Measurements from ENCODE around the gene BHLHE23.
A peak's percentile ranks its signal among the peaks of the same experiment; 100 is the strongest.

BHLHE23 gene

GRCh38 chr20:62987114-62987513, 19.6 kb downstream of the BHLHE23 start:
- no peak for DNase-seq

GRCh38 chr20:62986257-62986800, 20.4 kb downstream of the BHLHE23 start:
- no peak for DNase-seq

DNA sequence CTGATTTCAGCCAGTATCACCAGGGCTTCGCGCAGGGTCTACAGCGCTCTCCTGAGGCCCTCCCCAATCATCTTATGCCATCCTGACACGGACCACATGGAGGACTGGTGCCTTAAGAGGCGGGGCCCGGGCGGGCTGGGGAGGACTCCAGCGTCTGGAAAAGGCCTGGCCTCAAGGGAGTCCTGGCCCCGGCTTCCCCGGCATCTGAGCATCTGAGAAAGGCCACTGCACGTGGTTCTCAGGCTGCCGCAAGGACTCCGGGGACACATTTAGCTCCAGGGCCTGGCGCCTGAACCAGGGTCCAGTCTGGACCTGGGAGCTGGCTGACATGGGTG, 21.4 kb downstream of the BHLHE23 start:
- DNase-seq = no peak

DNA sequence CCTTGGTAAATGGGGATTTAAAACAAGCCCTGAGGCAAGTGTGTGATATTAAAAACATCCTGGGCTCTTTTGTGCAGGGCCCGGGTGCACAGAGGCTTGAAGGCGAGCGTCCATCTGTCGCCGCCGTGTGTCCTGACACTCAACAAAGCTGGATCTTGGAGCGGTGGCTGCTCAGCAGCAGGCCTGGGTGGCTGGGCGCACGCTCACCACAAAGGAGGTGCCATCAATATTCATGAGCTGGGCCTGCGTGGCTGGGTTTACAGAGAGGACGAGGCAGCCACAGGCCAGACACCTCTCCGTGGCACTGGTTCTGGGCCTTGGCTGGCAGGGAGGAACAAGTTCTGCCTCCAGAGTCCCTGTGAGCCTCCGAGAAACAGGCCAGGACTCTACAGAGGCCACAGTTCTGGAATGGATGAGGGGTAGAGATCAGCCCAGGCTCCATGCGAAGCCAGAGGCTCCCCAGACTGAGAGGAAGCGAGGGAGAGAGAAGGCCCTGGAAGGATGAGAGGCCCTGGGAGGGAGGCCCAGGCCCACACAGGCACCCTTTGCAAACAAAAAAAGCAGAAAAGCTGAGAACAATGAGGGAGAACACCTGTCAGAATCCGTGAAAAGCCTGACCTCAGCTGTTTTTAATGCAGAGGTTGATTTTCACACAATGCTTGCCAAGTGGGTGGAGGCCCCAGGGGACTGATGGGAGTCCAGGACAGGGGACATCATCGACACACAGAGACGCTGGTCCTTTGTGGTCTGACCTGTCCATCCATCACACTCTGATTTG, 21.9 kb downstream of the BHLHE23 start:
- no peak for DNase-seq

DNA sequence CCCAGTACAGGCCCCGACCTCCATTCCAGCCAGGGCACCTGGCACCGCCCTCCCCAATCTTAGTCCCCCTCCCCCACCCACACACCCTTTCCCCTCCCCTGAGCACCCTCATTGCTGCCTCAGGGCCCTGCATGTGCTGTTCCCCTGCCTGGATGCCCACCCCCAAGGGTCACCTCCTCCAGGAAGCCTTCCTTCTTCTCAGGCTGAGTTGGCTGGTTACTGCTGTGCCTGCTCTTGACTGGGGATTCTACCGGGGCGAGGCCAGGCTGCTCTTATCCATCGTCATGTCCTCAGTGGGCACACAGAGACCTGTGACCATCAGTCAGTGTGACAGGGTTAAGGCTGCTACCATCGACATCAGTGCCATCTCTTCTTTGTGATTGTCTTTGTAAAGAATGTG, 23.6 kb downstream of the BHLHE23 start:
- no peak for DNase-seq

DNA sequence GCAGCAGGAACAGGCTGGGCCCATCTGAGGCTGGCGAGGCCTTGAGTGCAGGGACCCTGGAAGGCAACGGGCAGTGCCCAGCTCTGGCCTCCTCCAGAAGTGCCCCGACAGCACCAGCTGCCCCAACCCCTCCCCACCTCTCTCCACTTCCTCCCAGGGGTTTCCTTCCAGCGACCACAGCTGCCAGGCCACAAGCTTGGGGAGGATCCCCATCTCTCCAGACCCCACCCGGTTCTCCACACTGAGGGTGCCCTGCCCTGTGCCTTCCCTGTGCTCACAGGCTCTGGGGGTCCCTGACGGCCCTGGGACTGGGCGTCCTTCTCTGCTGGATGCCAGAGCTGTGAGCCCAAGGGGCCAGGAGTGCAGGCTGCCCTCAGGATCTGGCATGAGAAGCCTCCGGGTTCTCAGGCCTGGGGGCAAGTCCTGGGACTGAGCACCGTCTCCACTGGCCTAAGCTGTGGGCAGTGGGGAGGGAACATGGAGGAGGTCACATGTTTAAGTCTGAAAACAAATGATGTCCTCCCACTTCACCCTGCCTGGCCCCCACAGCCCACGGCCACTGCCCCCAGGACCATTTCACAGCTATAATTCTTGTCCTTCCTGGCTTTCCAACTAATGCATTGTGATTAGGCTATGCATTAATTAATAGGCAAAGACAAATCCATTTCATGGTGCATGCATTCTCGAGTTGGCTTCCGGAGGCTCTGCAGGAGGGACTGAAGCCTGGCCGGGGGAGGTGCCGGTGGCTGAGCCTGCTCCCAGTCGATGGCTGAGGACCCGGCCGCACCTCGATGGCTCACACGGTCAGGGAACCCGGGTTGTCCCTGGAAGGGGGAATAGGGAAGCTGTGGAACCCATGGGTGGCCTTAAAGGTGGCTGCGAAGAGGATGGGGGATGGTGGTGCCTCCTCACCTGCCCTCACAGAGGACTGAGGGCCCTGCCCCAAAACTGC, 24.4 kb downstream of the BHLHE23 start:
- no peak for DNase-seq

- no peak for DNase-seq
Measured at GRCh38 chr20:62980970-62981369, 25.8 kb downstream of the BHLHE23 start.

DNA sequence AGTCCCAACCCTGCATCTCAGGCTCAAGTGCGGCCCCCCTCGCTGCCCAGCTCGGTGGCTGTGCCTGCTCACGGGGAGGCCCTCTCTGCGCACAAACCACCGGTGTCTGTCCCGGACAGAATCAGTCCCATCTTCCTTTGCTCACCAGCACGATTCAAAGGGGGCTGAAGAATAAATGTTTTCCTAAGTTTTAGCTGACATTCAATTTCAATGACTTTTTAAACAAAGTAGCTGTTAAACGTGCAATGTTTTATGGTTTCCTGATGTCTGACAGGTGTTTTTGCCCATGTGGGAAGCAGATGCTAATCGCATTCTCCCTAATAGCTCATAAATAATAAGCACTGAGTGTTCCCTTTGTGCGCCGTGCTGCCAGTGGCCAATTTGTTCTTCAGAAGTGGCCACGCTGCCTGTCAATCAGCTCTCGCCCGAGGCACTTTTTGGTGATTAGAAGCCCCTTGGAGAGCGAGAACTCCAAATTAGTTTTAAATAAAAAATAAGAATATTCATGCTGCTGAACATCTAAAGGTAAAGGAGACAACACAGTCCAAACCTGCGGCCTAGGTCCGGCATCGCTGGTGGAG, 26.3 kb downstream of the BHLHE23 start:
- DNase-seq = no peak

DNA sequence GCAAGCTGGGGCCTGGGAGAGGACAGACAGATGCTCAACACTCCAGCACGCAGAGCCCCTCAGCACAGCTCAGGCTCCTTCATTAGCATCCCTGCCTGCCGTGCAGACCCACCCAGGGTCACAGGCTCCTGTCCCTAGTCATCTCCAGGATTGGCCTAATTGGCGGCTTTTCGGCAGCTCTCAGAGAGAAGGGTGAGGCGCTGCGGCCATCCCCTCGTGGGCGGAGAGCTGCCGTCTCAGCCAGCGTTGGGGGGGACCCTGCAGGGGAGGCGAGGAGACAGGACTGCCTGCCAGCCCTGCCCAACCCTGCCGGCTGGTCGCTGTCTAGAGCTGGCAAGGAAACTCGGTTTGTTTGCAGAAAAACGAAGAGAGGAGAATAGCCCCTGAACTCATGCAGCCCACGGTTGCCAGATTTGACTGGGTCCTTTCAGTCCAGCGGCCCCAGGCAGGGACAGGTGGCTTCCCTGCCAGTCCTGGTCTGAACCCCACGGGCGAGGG, 26.8 kb downstream of the BHLHE23 start:
- no peak for DNase-seq

GRCh38 chr20:62979310-62979709, 27.5 kb downstream of the BHLHE23 start:
- no peak for DNase-seq

GRCh38 chr20:62978561-62978943, 28.2 kb downstream of the BHLHE23 start:
- no peak for DNase-seq

DNA sequence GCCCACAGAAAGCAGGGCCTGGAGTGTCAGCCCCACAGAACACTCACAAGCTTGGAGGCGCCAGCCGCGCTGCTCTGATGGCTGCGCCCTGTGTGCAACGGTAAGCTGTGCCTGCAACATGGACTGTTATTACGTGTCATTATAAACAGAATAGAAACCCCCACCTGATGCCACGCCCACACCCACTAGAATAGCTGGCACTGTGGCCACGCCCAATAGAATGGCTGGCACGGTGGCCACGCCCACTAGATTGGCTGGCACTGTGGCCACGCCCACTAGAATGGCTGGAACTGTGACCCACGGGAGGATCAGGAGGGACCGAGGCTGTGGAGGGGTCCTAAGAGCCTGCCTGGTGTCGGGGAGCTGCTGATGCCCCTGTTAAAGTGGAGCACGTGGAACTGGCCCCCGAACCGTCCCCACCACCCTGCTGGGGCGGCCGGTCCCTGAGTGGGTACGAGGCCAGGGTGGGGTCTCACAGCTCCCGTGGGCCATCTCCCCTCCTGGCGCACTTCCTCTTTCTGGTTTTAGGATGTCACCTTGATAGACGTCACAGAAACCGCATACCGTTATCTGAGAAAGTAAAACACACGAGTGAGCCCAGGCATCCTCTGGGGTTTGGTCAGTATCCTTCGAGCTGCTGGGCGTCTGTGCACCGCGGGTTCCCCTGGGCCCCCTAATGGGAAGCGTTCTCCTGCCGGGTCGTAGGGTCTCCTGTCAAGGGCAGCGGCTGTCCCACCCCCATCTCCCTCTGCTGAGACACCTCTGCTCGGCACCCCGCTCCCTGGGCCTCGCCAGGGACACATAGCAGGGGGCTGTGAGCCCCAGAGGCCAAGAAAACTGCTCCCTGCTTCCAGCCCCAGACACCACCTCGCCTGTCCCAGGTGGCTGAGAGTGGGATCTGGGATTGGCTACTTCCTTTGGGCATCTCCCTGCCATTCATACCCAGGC, 28.9 kb downstream of the BHLHE23 start:
- DNase-seq = no peak

DNA sequence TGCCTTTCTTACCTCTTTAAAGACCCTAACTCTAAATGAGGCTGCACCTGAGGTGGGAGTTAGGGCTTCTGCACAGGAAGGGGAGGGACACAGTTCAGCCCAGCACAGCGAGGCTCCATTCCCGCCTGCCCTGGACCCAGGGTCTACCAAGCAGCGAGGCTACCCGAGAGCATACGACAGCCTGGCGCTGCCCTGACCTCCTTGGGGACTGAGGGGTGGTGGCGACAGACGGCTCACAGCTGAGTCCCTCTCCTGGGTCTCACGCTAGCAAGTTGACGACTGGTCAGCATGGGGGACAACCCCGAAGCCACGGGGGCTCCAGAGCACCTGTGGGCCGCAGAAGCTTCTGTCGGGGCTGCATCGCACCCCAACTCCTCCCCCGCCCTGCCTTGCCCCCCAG, 29.9 kb downstream of the BHLHE23 start:
- DNase-seq = no peak

- DNase-seq = no peak
Measured at GRCh38 chr20:62975812-62976508, 30.8 kb downstream of the BHLHE23 start.

DNA sequence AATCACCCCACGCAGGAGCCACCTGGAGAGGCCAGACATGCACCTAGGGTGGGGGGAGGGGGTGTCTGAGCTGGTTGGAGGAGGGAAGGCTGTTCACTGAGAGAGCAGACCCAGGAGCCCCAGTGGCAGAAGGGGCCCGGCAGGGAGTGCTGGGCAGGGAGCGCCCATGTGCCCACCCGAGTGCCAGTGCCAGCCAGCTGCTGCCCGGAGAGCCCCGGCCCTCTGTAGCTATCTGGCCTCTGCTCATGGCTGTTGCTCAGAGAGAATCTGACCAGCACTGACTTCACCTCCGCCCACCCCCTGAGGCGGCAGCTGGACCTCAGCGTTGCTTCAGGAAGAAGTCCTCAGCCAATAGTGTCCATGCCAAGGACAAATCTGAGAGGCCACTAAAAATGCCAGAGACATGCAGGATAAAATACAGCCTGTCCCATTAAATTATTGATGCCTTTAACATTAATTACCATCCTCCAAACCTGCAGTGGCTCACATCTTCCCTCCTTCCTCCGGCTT, 31.5 kb downstream of the BHLHE23 start:
- no peak for DNase-seq

DNA sequence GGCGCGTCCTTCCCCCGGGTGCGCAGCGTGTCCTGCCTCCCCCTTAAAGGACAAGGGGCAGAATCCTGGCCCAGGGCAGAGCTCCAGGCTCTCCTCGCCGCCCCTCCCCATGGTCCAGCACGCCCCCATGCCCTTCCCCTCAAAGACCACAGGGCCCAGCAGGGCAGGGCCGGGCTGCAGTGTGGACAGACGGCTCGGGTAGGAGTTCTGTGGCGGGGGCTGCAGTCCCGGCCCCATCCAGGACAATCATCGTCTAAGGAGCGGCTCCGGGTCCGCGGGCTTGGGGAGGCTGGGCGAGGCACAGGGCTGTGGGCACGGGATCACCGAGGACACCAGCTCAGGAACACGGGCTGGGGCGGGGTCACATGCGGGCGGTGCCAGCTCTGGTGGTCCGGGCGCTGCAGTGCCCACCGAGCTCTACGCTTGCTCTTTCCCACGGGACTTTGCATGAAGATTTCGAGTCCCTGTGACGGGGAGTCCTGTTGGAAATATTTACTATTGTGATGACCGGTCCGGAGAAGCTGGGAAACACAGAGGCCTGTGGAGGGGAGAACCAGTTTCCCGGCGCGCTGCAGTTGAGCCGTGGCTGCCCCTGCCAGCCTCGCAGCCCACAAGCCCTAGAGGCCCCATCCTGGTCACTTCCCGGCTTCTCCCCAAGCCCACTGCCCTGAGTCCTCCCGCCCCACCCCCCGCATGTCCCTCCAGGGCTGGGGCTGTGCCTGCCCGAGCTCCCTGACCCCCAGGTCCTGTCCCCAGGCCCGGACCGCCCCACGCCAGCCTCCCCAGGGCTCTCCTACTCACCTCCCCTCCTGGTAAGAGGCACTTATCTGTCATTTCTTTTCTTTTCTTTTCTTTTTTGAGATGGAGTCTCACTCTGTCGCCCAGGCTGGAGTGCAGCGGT, 33.7 kb downstream of the BHLHE23 start:
- no peak for DNase-seq

DNA sequence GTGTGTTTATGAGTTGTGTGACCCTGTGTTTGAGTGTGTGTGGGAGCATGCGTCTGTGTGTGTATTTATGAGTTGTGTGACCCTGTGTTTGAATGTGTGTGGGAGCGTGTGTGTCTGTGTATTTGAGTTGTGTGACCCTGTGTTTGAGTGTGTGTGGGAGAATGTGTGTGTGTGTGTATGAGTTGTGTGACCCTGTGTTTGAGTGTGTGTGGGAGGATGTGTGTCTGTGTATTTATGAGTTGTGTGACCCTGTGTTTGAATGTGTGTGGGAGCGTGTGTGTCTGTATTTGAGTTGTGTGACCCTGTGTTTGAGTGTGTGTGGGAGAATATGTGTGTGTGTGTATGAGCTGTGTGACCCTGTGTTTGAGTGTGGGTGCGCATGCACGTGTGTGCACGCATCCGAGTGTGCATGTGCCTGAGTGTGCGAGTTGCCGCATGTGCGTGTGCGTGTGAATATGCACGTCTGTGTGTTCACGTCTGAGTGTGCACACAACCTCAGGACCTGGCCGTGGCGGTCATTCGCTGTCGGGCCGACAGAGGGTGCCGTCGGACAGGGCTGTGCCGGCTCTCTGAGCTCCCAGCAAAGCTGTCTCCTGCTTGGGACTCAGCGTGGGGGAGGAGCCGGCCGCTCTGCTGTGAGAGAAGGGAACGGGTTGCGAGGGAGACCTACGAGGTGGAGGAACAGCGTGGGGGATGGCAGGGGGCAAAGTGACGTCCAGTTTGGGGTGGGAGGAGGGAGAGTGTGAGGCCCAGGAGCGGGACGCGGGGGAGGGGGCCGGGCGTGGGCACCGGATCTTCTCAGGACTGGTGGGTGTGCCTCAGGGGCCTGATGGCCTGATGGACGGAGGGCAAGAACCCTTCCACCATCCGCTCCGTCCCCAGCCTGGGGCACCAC, 34.6 kb downstream of the BHLHE23 start:
- DNase-seq = peak; percentile 63

DNA sequence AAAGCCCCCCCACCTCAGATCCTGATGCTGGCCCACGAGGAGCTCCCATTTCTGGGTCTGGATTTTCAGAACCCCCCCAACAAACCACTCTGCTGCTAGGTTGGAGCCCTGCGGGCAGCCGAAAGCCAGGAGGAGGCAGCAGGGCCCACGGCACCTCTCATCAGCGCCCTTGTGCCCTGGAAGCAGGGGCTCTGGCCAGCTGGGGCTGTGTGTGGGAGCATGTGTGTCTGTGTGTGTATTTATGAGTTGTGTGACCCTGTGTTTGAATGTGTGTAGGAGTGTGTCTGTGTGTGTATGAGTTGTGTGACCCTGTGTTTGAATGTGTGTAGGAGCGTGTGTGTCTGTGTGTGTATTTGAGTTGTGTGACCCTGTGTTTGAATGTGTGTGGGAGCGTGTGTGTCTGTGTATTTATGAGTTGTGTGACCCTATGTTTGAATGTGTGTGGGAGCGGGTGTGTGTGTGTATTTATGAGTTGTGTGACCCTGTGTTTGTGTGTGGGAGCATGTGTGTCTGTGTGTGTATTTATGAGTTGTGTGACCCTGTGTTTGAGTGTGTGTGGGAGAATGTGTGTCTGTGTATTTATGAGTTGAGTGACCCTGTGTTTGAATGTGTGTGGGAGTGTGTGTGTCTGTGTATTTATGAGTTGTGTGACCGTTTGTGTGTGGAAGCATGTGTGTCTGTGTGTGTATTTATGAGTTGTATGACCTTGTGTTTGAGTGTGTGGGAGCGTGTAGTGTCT, 35.4 kb downstream of the BHLHE23 start:
- DNase-seq = no peak
